PFSK-1 (cell line): ENCODE measurements around the gene ERG28.

Source experiments
- FOXP2 ChIP-seq: optimal IDR thresholded peaks from 2 replicates; pipeline ENCODE3; 2011; ENCODE audit warnings: borderline replicate concordance, control low read depth, inconsistent platforms; ENCODE audit not compliant: insufficient read depth; ENCODE audit errors: extremely low read length, extremely low read depth
- POLR2AphosphoS5 ChIP-seq: IDR thresholded peaks from 2 replicates; pipeline ENCODE4 v1.6.1; 2012; ENCODE audit warnings: low read depth, mild to moderate bottlenecking, control low read depth, low read length, moderate library complexity
- REST ChIP-seq, 2 experiments: IDR thresholded peaks; 2 replicates each; pipeline versions ENCODE4 v1.6.1 to v1.8.0; 2011 to 2012; ENCODE audit warnings: low read depth in 2 of 2, low read length in 2 of 2, control low read depth in 1 of 2, inconsistent platforms in 1 of 2, mild to moderate bottlenecking in 1 of 2, moderate library complexity in 1 of 2; ENCODE audit not compliant: insufficient read depth in 1 of 2
- SIN3A ChIP-seq: IDR thresholded peaks from 2 replicates; pipeline ENCODE4 v1.6.1; 2012; ENCODE audit warnings: mild to moderate bottlenecking, low read length, moderate library complexity, borderline replicate concordance; ENCODE audit not compliant: insufficient read depth
- TAF1 ChIP-seq: IDR thresholded peaks from 2 replicates; pipeline ENCODE4 v1.6.1; 2012; ENCODE audit warnings: low read length, control low read depth, borderline replicate concordance; ENCODE audit not compliant: insufficient read depth

ERG28 gene

GRCh38 chr14:75660238-75660629 lies 442 bp downstream of the ERG28 start:
- no peak for TF ChIP-seq REST (IDR thresholded peaks at IDR 0.05; ENCODE audit: insufficient read depth in 1 of 2, low read depth in 2 of 2, low read length in 2 of 2)
- no peak for TF ChIP-seq TAF1
- TF ChIP-seq SIN3A, result no peak
- no peak for TF ChIP-seq FOXP2
- TF ChIP-seq POLR2AphosphoS5, result no peak

GRCh38 chr14:75658957-75659356 lies 1.7 kb downstream of the ERG28 start:
- TF ChIP-seq FOXP2 (no peak), TAF1 (no peak), REST (IDR thresholded peaks at IDR 0.05; ENCODE audit: insufficient read depth in 1 of 2, low read depth in 2 of 2, low read length in 2 of 2) (no peak), POLR2AphosphoS5 (no peak), SIN3A (no peak)

DNA sequence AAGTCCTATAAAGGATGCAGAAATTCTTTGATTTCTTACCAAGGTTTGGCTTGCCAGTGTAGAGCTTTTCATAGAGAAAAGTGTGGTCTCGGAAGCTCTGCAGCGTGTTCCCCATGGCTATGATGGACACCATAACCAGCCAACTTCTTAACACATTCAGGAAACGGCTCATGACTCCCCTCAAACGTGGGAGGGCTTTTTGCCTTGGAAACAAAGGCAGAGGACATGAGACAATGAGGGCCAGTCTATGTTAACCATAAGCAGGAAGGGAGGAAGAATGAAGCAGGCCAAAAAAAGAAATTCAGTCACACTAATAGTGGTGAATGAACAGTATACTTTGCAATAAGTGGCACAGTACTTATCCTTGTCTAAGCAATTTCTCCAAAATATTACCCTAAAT lies 3.3 kb downstream of the ERG28 start:
- TF ChIP-seq SIN3A, result no peak
- TF ChIP-seq POLR2AphosphoS5, result no peak
- TF ChIP-seq TAF1, result no peak
- TF ChIP-seq REST (IDR thresholded peaks at IDR 0.05; ENCODE audit: insufficient read depth in 1 of 2, low read depth in 2 of 2, low read length in 2 of 2), result no peak
- no peak for TF ChIP-seq FOXP2

DNA sequence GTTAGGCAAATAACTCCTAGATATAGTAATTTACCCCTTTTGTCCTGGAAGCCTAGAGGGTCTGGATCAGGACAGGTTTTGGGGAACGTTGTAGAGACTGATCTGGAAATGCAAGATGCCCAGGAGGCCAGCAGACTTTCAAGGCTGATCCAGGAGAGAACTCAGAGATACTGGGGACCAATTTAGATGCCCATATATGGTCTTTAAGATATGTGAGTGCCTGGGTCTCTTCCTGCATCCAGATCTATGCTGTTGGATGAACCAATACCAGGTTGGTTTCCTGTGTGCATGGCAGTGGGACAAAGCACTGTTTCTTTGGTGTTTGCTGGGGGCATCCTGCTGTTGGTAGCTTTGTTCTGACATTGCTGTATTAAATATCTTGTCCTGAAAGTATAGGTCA lies 5.4 kb downstream of the ERG28 start:
- TF ChIP-seq POLR2AphosphoS5, result no peak
- TF ChIP-seq TAF1, result no peak
- TF ChIP-seq FOXP2, result no peak
- TF ChIP-seq REST (IDR thresholded peaks at IDR 0.05; ENCODE audit: insufficient read depth in 1 of 2, low read depth in 2 of 2, low read length in 2 of 2), result no peak
- TF ChIP-seq SIN3A, result no peak

- TF ChIP-seq TAF1 (no peak), SIN3A (no peak)
These were observed 6.4 kb downstream of the ERG28 start for GRCh38 chr14:75654127-75654732.
